Left lung (tissue), 10 donors: Measurements from ENCODE around the gene SSBP1. TPM values are rescaled to one million over a fixed set of nuclear protein-coding genes. Genes with fewer than 3 reads are reported as not detected.
"Not testable (repeated sequence)": the region's sequence is repeated elsewhere in the genome, so short reads cannot be mapped to it uniquely, and the experiment has no call there.

Source experiments
- ATAC-seq: fragments of 200-7000 bp; cut with Tn5 transposase; one replicate; pipeline ENCODE4 v1.9.1; 2020; ENCODE audit warnings: moderate library complexity
- DNase-seq, 4 donors: peaks; one replicate each; pipeline ENCODE4 v3.0.0-alpha.2; 2013 to 2020
- H3K27ac ChIP-seq, 2 donors: fragments of 200-600 bp; sonication (generic) in 1 of 2; one replicate each; pipeline versions ENCODE4 v1.5.0 to v1.8.0; 2020 to 2021
- H3K27me3 ChIP-seq, 2 donors: fragments of 200-600 bp; sonication (generic) in 1 of 2; one replicate each; pipeline versions ENCODE4 v1.5.0 to v1.8.0; 2020 to 2021
- H3K36me3 ChIP-seq, 2 donors: fragments of 200-600 bp; sonication (generic) in 1 of 2; one replicate each; pipeline versions ENCODE4 v1.5.0 to v1.8.0; 2020 to 2021
- H3K4me1 ChIP-seq, 2 donors: fragments of 200-600 bp; one replicate each; pipeline ENCODE4 v1.8.0; 2021
- H3K4me3 ChIP-seq, 2 donors: fragments of 200-600 bp; sonication (generic) in 1 of 2; one replicate each; pipeline versions ENCODE4 v1.5.0 to v1.8.0; 2020 to 2021; ENCODE audit warnings: mild to moderate bottlenecking in 1 of 2
- H3K9me3 ChIP-seq, 2 donors: fragments of 200-600 bp; sonication (generic) in 1 of 2; one replicate each; pipeline versions ENCODE4 v1.5.0 to v1.8.0; 2020 to 2021
- CTCF ChIP-seq, 2 donors: fragments of 200-600 bp; sonication (generic) in 1 of 2; IDR thresholded peaks; one replicate each; pipeline versions ENCODE4 v1.5.0 to v1.8.0; 2021; ENCODE audit warnings: antibody characterized with exemption in 2 of 2
- intact Hi-C, 2 donors: fragments of 100-400 bp; cut with DNase I; formaldehyde crosslinking; loops; one replicate each; pipeline versions ENCODE4 v1.11.2 to v1.14.2; 2022
- polyA plus RNA-seq, 6 donors: library from polyadenylated mRNA; unstranded; fragments of 120-200 nt; gene quantifications; one replicate each; pipeline ENCODE4 v1.2.1, GENCODE V29; 2013; ENCODE audit not compliant: insufficient read length in 6 of 6
- total RNA-seq, 2 donors: library from RNA; stranded (reverse); fragmentation: NEBNext Ultra II Directional; extraction: Animal tissue kit (Norgen Biotek cat#: 25700); gene quantifications; one replicate each; pipeline ENCODE4 v1.2.1, GENCODE V29; 2021
- donor health status: DM: no; HTN: yes; CAD: no.
- donor health status: DM: no; HTN: no; CAD: no.

The SSBP1 gene
- total and polyA plus RNA-seq, 8 donors: 71.6 to 130 (median 118) TPM

- TF ChIP-seq CTCF (IDR thresholded peaks at IDR 0.05): no peak
- Histone ChIP-seq H3K9me3 (no peaks in the 10 kb centered on the region), H3K4me1 (peaks cover 5 to 29% of the 10 kb centered on the region in 2 donors), H3K27ac (no peak overlapping the region), H3K27me3 (no peaks in the 10 kb centered on the region), H3K4me3 (peak overlapping the region; percentile 60 to 69), H3K36me3 (peaks cover 0 to 40% of the 10 kb centered on the region in 2 donors)
- DNase-seq (no peak), ATAC-seq (no peak)
- intact Hi-C loops: no loop called here
These were observed 1.1 kb downstream of the SSBP1 start for GRCh38 chr7:141739250-141739649.

GRCh38 chr7:141742229-141742628 is 4.1 kb downstream of the SSBP1 start:
- TF ChIP-seq CTCF (IDR thresholded peaks at IDR 0.05): no peak
- Histone ChIP-seq H3K27ac (no peak overlapping the region), H3K9me3 (no peaks in the 10 kb centered on the region), H3K4me3 (no peak overlapping the region), H3K4me1 (peaks cover 5 to 26% of the 10 kb centered on the region in 2 donors), H3K36me3 (peaks cover 4 to 69% of the 10 kb centered on the region in 2 donors), H3K27me3 (no peaks in the 10 kb centered on the region)
- ATAC-seq (no peak), DNase-seq (no peak)
- intact Hi-C loops: no loop called here

GRCh38 chr7:141744131-141744530 is 6.0 kb downstream of the SSBP1 start:
- Histone ChIP-seq H3K27me3 (no peaks in the 10 kb centered on the region), H3K27ac (no peak overlapping the region), H3K4me3 (no peak overlapping the region), H3K36me3 (peaks cover 4 to 88% of the 10 kb centered on the region in 2 donors), H3K4me1 (peaks cover under 1 to 17% of the 10 kb centered on the region in 2 donors), H3K9me3 (no peaks in the 10 kb centered on the region)
- DNase-seq: no peak
- no peak for ATAC-seq
- intact Hi-C loops: no loop called here
- no peak for TF ChIP-seq CTCF (IDR thresholded peaks at IDR 0.05)

- H3K27ac ChIP-seq: no peak overlapping the region
- intact Hi-C loops: no loop called here
- no peak overlapping the region for H3K4me3 ChIP-seq
- no peak for TF ChIP-seq CTCF (IDR thresholded peaks at IDR 0.05)
- H3K36me3 ChIP-seq: peaks cover 4 to 100% of the 10 kb centered on the region in 2 donors
- ATAC-seq (no peak), DNase-seq (no peak)
- H3K4me1 ChIP-seq: no peaks in the 10 kb centered on the region
- no peaks in the 10 kb centered on the region for H3K27me3 ChIP-seq
- H3K9me3 ChIP-seq: peaks cover 0 to 25% of the 10 kb centered on the region in 2 donors
These were observed 10.2 kb downstream of the SSBP1 start for GRCh38 chr7:141748396-141748795.

GRCh38 chr7:141751904-141752303 is 13.7 kb downstream of the SSBP1 start:
- DNase-seq, intact Hi-C loops, H3K4me1 ChIP-seq, H3K27me3 ChIP-seq, ATAC-seq, H3K27ac ChIP-seq, H3K4me3 ChIP-seq: not testable (repeated sequence)
- Histone ChIP-seq H3K36me3 (peaks cover under 1 to 99% of the 10 kb centered on the region in 2 donors), H3K9me3 (peaks cover 0 to 25% of the 10 kb centered on the region in 2 donors)

- H3K4me3 ChIP-seq: no peak overlapping the region
- H3K9me3 ChIP-seq: peaks cover 0 to 25% of the 10 kb centered on the region in 2 donors
- TF ChIP-seq CTCF (IDR thresholded peaks at IDR 0.05): no peak
- H3K4me1 ChIP-seq: no peaks in the 10 kb centered on the region
- H3K27ac ChIP-seq: no peak overlapping the region
- no peak for DNase-seq
- peaks cover 0 to 99% of the 10 kb centered on the region in 2 donors for H3K36me3 ChIP-seq
- no peak for ATAC-seq
- H3K27me3 ChIP-seq: no peaks in the 10 kb centered on the region
- intact Hi-C loops: no loop called here
These were observed 14.5 kb downstream of the SSBP1 start for GRCh38 chr7:141752634-141753033.
